Measurements from ENCODE around the gene ESRRA.
"Not testable (repeated sequence)": the region's sequence is repeated elsewhere in the genome, so short reads cannot be mapped to it uniquely, and the experiment has no call there.

Gene ESRRA

DNA sequence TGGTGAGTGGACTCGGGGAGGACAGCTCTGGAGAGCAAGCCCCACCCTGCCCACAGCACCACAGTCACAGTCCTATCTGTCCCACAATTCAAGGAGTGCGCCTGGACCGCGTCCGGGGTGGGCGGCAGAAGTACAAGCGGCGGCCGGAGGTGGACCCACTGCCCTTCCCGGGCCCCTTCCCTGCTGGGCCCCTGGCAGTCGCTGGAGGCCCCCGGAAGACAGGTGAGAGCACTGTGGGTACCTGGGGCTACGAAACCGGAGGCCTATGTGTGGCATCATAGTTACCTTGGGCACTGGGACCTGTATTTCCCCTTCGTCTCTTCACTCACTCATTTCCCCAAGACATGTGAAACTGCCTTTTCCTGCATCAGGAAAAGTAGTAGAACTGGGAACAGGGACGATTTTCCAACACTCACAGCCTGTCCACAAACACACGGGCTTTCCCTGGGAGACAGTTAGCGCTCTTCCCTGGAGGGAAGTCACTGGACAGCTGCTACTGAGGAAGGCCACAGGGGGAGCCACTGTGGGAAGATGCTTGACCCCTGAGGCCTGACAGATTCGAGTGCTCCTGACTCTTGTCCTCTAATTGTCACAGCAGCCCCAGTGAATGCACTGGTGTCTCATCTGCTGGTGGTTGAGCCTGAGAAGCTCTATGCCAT, 9.0 kb downstream of the ESRRA start:
- no peak for DNase-seq

DNA sequence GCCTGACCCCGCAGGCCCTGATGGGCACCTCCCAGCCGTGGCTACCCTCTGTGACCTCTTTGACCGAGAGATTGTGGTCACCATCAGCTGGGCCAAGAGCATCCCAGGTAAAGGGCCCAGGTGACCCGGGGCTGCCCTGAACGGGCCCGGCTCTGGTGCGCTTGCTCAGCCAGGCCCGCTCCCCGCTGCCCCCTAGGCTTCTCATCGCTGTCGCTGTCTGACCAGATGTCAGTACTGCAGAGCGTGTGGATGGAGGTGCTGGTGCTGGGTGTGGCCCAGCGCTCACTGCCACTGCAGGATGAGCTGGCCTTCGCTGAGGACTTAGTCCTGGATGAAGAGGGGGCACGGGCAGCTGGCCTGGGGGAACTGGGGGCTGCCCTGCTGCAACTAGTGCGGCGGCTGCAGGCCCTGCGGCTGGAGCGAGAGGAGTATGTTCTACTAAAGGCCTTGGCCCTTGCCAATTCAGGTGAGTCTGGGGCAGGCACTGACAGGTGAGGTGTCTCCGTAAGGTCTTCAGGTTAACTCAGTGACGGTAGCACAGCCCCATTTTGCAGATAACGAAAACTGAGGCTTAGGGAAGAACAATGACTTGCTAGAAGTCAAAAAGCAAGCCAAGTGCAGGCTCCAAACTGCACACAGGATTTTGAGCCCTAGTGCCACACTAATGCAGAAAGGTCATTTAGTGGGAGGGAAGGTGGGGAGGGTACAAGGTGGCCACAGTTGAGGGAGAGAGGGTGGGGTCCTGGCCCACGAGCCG, 9.7 kb downstream of the ESRRA start:
- DNase-seq = no peak

DNA sequence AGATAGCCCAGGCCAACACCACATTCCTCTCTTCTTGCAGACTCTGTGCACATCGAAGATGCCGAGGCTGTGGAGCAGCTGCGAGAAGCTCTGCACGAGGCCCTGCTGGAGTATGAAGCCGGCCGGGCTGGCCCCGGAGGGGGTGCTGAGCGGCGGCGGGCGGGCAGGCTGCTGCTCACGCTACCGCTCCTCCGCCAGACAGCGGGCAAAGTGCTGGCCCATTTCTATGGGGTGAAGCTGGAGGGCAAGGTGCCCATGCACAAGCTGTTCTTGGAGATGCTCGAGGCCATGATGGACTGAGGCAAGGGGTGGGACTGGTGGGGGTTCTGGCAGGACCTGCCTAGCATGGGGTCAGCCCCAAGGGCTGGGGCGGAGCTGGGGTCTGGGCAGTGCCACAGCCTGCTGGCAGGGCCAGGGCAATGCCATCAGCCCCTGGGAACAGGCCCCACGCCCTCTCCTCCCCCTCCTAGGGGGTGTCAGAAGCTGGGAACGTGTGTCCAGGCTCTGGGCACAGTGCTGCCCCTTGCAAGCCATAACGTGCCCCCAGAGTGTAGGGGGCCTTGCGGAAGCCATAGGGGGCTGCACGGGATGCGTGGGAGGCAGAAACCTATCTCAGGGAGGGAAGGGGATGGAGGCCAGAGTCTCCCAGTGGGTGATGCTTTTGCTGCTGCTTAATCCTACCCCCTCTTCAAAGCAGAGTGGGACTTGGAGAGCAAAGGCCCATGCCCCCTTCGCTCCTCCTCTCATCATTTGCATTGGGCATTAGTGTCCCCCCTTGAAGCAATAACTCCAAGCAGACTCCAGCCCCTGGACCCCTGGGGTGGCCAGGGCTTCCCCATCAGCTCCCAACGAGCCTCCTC, 10.6 kb downstream of the ESRRA start:
- not testable (repeated sequence) for DNase-seq

DNA sequence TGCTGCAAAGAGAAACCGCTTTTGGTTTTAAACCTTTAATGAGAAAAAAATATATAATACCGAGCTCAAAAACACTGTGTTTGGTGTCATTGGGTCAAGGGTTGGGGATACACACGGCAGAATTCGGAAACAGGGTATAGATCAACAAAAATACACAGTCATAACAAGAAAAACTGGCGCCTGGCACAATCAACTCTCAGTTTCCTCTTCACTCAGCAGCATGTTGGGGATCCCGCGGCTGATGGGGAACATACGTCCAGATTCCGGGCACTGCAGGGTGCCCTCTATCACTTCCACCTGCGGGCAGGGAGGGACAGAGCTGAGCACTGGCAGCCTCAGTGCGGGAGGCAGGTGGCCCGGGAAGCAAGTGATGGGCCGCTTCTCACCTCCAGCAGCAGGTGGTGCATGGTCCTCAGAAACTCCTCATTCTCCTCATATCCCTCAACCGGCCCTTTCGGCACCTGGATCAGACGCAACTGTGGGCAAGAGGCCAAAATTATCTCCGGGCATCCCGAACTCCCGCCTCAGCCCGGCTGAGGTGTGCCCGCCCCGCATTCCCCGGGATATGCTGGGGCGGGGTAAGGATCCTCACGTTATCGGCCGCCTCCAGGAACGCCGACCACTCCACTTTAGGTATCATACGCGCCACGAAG, 11.5 kb downstream of the ESRRA start:
- no peak for DNase-seq

DNA sequence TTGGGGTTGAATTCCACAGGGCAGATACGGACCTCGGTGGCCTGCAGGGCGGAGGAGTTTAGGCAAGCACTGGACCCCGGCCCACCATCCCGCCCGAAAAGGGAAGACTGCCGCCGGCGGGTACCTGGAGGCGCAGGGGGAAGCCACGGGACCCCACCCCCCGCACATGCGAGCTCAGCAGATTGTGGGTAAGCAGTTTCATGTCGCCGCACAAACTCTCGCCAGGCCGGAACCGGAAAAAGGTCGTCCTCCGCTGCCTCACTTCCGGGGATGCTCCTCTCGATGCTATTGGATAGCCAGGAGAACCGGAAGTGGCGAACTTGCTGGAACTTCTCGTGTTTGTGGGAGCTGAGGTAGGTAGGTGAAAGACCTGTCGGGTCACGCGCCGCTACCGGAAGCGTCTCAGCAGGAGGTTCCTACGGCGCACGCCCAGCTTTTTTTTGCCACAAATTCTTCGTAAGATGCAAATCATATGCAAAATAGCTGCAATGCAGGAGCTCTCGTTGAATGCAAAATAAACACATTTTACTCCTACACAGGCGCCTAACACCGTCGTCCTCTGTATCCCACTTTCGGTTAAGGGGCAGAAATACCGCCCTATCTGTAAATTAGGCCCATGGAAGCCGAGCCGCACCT, 12.1 kb downstream of the ESRRA start, which contains the start of gene TRMT112:
TRMT112 (minus strand) TSS at position 235 of the 636 bp plus-strand sequence; CDS start at position 202, 33 bp downstream.
- DNase-seq = peak; percentile 97

DNA sequence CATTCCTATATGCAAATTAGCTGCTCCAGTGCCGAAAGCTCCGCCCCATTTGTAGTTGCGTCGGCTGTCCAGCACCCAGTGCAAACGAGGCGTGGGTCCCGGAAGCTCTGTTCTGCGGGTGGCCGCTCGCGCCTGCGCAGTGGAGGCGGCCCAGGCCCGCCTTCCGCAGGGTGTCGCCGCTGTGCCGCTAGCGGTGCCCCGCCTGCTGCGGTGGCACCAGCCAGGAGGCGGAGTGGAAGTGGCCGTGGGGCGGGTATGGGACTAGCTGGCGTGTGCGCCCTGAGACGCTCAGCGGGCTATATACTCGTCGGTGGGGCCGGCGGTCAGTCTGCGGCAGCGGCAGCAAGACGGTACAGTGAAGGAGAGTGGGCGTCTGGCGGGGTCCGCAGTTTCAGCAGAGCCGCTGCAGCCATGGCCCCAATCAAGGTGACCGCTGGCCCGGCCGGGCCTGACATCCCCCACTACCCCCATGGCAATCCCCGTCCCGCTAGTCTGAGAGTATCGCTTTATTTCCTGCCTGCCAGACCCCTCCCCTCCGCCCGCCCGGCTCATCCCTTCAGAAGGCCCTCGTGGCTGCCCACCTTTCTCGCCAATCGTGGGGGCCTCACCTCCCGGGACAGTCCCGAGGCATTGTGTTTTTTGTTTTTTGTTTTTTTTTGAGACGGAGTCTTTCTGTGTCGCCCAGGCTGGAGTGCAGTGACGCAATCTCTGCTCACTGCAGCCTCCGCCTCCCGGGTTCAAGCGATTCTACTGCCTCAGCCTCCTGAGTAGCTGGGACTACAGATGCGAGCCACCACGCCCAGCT, 12.8 kb downstream of the ESRRA start, which contains the start of gene PRDX5:
PRDX5 (plus strand) TSS at position 161 of the 805 bp plus-strand sequence; CDS start at position 256, 95 bp downstream.
- peak; percentile 97 for DNase-seq

DNA sequence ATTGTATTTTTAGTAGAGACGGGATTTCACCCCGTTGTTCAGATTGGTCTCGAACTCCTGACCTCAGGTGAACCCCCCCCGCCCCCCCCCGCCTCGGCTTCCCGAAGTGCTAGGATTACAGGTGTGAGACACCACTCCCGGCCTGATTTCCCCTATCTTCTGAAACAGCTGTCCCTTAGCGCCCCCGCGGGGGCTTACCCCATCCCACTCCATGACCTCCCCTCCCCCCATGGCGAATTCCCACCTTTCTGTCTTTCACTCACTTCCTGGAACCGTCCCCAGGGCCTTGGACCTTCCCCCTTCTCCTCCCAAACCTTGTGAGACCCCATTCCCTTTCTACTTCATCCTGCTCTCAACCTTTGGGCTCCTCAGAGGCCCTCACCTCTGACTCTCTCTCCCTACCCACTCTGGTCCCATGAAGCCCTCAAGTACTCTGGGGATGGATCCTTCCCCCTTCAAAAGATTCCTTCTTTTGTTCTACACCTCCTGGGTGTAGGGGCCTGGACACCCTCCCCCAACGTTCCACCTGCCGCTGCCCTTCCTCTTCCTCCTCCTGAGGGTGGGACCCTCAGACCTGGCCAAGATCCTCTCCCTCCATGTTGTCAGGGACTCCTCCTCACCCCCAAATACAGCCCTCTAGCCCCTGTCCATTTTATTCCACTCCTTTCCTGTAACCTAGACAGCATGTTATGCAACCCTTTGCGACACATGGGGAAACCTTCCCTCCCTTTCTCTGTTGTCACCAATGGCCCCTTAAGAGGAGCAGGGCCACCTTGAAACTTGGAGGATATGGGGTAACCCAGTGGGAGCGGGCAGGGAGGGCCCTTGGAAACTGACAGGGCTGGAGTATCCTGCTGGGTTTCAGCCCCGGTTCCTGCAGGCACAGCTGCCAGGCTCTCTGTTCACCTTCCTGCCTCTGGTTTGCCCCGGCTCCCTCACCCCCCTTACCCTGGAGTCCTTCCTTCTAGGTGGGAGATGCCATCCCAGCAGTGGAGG, 13.7 kb downstream of the ESRRA start:
- DNase-seq = no peak

DNA sequence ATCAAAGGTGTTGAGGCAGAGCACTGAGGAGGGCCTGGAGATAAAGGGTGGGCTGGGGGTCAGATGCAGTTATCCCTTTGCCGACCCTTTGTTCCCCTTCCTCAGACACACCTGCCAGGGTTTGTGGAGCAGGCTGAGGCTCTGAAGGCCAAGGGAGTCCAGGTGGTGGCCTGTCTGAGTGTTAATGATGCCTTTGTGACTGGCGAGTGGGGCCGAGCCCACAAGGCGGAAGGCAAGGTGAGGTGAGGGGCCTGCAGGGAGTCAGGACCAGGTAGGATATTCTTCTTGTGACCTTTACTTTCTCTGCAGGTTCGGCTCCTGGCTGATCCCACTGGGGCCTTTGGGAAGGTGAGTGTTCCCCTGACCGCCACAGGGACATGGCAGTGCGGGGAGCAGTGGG, 15.2 kb downstream of the ESRRA start:
- DNase-seq = no peak

DNA sequence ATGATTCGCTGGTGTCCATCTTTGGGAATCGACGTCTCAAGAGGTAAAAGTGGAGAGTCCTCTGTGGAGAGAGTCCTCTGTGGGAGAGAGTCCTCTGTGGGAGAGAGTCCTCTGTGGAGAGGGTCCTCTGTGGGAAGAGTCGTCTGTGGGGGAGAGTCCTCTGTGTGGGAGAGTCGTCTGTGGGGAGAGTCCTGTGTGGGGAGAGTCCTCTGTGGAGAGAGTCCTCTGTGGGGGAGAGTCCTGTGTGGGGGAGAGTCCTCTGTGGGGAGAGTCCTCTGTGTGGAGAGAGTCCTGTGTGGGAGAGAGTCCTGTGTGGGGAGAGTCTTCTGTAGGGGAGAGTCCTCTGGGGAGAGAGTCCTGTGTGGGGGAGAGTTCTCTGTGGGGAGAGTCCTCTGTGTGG, 15.7 kb downstream of the ESRRA start:
- no peak for DNase-seq

DNA sequence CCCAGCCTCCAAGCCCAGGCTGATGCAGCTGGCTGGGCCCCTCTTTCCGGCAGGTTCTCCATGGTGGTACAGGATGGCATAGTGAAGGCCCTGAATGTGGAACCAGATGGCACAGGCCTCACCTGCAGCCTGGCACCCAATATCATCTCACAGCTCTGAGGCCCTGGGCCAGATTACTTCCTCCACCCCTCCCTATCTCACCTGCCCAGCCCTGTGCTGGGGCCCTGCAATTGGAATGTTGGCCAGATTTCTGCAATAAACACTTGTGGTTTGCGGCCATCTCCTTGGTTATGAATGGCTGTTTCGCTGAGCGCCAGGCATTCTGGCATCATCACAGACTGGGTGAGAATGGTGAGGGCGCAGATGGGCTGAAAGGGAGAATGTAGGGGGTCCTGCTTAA, 16.2 kb downstream of the ESRRA start:
- no peak for DNase-seq

DNA sequence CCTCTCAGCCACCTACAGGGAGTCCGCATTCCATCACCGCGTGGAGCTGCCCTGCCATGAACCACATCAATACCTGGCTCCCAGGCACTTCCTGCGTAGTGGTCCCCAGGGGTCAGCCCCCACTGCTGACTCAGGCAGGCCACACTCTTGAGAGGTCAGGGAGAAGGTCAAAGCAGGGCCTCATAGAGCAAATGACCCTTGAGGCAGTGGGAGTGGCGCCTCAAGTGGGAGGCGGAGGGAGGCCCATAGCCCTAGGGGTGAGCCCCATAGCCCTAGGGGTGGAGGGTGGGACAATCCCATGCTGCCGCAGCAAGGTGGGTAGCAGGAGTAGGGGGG, 17.6 kb downstream of the ESRRA start:
- no peak for DNase-seq

DNA sequence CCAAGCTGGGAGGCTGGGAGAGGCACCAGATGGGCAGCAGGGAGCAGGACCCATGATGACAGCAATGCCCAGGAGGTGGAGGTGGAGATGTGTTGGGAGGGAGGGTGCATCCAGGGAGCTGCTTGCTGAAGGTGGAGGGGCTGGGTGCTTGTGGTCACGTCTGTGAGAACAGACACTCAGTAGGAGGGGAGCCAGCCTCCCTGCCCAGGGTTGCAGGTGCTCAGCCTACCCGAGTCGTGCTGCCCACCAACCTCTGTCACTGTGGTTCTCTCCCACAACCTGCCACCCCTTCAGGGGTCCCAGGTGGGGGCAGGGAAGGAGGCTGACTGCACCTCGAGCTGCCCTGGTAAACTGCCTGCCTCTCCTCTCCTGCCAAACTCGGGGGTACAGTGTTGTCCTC, 18.0 kb downstream of the ESRRA start:
- DNase-seq = no peak

DNA sequence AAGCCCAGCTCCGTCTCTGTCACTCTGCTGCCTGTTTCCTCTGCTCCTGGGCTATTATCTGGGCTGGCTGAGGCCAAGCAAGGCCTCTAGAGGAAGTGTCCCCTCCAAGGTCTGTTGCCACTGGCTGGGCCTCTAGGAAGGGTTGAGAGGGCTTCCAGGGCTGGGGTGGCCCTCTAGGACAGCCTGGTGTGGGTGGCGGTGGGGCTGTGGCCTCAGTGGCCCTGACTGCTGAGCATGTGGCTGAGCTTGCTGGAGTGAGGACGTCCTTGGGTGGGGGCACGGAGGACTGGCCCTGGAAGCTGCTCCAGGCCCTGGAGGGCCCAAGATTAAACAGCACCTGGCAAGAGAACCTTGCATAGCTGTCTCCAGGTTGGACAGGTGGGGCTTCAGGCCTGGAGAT, 18.7 kb downstream of the ESRRA start:
- not testable (repeated sequence) for DNase-seq

DNA sequence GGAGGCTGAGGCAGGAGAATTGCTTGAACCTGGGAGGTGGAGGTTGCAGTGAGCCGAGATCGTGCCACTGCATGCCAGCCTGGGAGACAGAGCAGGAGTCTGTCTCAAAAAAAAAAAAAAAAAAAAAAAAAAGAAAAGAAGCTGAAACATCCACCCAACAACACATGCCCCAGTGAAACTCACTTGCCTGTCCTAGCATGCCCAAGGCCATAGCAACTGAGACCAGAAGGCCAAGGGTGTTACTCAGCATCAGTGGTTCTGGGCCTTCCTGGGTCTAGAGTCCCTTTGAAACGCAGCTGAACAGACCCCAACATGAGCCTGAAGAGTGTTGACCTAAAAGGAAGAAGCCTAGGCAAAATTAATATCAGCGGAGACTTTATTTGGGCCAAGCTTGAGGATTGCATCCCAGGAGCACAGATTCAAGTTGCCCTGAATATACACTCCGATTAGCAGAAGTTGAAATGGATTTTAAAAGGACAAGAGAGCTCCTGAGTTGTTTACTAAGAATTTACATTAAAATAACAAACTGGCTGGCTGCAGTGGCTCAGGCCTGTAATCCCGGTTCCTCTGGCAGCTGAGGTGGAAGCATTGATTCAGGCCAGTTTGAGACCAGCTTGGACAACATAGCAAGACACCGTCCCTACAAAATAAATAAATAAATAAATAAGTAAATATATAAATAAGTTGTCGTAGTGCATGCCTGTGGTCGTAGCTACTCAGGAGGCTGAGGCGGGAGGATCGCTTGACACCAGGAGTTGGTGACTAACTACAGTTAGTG, 19.6 kb downstream of the ESRRA start:
- no peak for DNase-seq

DNA sequence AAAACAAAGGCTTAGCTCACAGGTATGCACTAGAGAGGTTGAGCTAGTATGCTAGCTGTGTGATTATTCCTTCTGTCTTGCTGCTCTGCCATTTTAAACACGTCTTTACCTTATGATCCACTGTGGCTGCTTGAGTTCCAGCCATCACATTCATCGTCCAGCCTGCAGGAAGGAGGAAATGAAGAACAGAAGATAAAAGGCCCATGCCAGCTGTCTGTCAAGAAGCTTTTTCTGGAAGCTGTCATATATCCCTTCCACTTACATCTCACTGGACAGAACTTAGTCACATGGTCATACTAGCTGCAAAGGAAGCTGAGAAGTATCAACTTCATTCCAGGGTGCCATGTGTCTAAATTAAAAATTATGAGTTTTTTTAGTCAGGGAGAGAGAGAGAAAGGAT, 22.1 kb downstream of the ESRRA start:
- no peak for DNase-seq

DNA sequence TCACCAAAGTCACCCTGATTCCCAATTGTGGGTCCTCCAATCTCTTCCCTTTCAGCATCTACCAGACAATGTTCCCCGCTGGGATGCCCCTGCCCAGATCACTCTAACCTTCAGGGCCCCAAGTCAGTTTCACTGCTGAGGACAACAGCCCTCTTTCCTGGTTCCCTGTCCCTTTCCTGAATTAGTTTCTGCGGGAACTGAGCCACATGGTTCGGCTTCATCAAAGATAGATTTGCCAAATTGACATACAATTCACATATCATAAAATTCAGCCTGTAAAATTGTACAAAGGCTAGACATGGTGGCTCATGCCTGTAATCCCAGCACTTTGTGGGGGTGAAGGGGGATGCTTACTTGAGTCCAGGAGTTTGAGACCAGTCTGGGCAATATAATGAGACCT, 22.7 kb downstream of the ESRRA start:
- no peak for DNase-seq

DNA sequence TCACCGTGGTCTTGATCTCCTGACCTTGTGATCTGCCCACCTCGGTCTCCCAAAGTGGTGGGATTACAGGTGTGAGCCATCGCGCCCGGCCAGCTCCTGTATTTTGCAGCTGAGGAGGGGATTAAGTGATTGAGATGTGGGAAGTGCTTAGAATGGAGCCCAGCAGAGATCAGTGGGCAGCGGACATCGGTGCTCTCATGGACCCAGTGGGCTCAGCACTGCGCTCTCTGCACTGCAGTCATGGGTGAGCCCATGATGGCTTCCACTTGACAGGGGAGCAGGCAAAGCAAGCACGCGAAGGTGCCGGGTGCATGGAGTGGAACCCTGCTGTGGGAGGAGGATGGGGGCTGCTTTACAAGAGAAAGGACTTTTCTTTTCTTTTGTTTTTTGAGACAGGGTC, 25.6 kb downstream of the ESRRA start:
- DNase-seq = no peak

DNA sequence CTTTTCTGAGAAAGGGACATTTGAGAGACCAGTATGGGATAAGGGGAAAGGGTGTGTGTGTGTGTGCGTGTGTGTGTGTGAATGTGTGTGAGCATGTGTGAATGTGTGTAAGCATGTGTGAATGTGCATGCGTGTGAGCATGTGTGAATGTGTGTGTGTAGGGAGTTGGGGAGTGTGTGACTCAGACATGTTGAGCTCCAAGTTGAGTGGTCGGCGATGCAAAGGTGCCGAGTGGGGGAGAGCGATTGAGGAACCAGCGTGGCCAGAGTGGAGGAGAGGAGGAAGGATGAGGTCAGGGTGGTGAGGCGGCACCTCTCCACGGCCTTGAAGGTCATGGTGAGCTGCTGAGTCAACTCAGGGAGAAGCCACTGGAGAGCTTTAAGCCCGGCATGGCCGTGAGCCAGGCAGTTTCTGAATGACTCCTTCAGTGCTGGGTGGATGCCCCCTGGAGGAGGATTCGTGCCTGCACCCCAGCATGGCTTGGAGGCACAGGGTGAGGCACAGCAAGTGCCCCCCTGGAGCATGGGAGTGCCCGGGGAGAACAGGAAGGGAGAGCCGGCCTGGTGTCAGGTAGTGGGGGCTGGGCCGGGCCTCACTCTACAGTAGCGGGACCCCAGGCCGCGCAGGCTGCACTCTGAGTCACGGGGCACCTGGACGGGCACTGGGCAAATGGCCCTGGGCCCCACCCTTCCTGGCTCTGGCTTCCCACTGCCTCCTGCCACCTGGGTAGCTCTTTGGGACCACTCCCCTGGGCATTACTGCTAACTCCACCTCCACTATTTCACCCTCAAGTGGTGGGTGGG, 26.4 kb downstream of the ESRRA start:
- peak; percentile 93 for DNase-seq

DNA sequence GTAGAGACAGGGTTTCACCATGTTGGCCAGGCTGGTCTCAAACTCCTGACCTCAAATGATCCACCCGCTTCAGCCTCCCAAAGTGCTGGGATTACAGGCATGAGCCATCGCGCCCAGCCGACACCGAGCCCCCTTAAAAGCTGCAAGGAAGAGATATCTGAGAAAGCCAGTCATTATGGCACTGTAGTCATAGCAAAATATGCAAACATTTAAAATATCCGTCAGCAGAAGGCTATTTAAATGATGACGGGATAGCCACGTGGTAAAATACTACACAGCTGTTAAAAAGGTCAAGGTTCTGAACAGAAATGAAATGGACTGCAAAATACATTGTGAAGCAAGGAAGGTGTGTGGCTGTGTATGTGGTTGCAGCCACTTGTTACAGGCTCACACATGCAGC, 28.2 kb downstream of the ESRRA start:
- no peak for DNase-seq

Measured in EL (cell line).